ENCODE results near the gene WWC1.

The WWC1 gene

DNA sequence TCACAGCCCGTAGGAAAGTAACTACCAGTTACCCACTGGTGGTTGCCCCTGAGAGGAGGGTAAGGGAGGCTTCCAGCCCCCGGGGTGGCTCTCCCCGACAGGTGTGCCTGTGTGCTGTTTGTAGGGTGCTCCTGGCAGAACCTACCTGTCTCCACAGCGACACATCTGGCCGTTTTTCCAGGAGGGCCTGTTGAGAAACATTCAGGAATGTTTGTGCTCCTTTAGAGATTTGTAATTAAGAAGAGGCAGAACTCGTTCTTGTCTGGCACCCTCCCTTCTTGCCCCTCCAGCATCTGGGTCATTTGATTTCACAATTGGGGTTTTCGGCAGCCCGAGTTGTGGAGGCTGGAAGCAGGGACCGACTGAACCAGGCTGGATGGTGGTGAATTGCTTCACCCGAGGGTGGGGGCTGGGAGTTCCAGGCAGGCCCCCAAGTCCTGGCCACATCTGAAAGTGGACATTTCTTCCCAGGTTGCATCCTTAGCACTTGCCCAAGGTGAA is 74.2 kb downstream of the WWC1 start:
- no peak for DNase-seq

DNA sequence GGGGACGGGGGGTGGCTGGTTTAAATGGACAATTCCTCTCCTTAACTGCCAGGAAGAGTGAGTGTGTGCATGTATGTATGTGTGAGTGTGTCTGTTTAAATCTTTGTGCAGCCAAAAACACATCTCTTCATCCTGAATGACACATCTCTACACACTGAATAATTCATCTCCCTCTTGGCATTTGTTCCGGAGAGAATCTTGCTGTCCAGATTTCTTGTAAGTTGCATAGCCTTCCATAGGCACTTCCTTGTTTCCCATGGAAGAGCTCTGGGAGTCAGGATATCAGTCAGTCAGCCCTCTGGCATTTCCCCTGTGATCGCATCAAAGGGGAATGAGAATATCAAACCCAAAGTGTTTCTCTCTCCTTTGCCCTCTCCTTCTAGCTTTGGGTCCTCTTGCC is 74.7 kb downstream of the WWC1 start:
- no peak for DNase-seq

GRCh38 chr5:168368854-168369253 is 77.4 kb downstream of the WWC1 start:
- no peak for DNase-seq

GRCh38 chr5:168370831-168371230 is 79.4 kb downstream of the WWC1 start:
- DNase-seq = no peak

- DNase-seq = no peak
These were observed 81.0 kb downstream of the WWC1 start for GRCh38 chr5:168372356-168372946.

DNA sequence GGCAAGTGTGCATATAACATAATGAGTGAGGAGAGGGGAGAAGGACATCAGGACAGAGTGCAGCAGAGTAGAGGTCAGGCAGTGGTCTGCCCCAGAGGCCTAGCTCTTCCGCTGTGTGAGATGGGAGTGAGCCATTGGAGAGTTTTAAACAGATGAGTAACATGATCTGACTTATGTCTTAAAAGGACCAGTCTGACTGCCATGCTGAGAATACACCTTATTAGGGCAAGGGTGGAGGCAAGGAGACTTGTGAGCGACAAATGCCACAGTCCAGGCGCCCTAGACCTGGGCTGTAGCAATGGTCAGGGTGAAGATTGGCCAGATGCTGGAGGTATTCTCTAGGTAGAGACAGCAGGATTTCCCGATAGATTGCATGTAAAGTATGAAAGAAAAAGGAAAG is 83.1 kb downstream of the WWC1 start:
- DNase-seq = no peak

DNA sequence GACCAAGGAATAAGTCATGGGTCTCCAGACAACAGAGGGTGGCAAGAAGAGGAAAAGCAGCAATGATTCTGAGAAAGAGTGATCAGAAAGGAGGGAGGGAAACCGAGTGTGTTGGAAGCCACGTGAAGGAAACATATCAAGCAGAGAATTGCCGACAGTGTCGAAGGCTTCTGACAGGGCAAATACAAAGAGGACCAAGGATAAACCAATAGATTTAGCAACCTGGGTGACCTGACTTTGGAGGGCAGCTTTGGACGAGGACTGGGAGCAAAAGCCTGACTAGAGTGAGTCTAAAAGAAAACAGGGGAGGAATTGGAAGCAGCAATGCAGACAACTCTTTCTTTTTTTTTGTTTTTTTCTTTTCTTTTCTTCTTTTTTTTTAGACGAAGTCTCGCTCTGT is 83.8 kb downstream of the WWC1 start:
- no peak for DNase-seq

DNA sequence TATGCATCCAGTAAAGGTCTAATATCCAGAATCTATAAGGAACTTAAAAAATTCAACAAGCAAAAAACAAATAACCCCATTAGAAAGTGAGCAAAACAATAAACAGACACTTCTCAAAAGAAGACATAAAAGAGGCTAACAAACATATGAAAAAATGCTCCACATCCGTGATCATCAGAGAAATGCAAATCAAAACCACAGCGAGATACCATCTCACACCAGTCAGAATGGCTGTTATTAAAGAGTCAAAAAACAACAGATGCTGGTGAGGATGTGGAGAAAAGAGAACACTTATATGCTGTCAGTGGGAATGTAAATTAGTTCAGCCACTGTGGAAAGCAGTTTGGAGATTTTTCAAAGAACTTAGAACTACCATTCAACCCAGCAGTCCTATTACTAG is 86.1 kb downstream of the WWC1 start:
- no peak for DNase-seq

DNA sequence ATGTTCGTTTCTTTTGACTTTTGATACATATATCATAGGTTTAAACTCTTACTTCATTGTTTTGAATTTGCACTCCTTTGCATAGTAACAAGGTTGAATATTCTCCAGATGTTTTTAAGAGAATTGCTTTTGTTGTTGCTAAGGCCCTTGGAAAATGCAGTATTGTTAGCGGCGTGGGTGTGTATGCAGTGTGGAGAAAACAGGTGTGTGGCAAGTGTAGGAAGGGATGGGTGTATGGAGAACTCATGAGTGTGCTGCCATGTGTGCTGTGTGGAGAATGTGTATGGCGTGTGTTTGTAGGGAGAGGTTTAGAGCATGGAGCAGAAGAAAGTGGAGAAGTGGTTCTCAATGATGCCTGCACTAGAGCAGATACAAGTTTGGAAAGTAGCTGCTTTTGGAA is 87.3 kb downstream of the WWC1 start:
- DNase-seq = no peak

- no peak for DNase-seq
These were observed 91.0 kb downstream of the WWC1 start for GRCh38 chr5:168382421-168382820.

GRCh38 chr5:168390491-168390890 is 99.0 kb downstream of the WWC1 start:
- no peak for DNase-seq

GRCh38 chr5:168393773-168394172 is 102.3 kb downstream of the WWC1 start:
- no peak for DNase-seq

GRCh38 chr5:168400429-168401220 is 109.2 kb downstream of the WWC1 start:
- DNase-seq = no peak

- DNase-seq = no peak
These were observed 109.8 kb downstream of the WWC1 start for GRCh38 chr5:168401226-168401625.

DNA sequence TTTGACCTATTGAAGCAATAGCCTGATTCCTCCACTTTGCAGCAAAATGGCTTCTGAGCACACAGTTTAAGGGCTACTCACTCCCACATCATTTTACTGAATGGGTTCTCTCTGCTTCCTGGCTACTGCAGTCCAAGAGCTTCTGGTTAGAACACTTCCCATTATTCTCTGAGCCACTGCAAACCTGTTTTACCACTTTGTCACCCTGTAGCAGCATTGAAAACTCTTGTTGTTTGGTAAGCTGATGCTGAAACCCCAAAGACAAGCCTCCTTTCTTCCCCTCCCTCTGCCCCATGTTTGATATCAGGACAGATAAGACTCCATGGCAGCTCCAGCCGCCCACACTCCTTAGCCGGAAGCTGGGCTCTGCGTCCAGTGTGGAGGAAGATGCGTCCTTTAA is 110.4 kb downstream of the WWC1 start:
- no peak for DNase-seq

- no peak for DNase-seq
These were observed 112.9 kb downstream of the WWC1 start for GRCh38 chr5:168404365-168404764.

GRCh38 chr5:168407211-168407610 is 115.8 kb downstream of the WWC1 start:
- DNase-seq = no peak

- DNase-seq = no peak
These were observed 117.3 kb downstream of the WWC1 start for GRCh38 chr5:168408561-168409305.

- peak; percentile 9 for DNase-seq
These were observed 118.4 kb downstream of the WWC1 start for GRCh38 chr5:168409591-168410458.

DNA sequence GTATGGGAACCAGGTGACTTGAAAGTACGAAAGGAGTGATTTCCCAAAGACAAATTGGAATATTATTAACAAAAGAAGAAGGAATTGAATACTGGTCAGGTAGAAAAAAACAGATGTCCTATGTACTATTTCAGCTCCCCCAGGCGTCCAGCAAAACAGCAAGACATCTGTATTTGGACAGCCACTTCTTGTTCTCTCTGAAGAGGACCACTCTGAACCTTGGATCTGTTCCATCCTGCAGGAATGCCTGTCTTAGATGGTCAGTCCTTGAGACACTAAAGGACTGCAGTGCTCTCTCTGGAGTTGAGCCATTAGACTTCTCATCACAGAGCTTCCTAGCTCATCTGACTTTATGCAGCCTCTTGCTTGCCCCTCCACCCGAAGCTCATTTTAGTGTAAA is 120.4 kb downstream of the WWC1 start:
- DNase-seq = no peak

DNA sequence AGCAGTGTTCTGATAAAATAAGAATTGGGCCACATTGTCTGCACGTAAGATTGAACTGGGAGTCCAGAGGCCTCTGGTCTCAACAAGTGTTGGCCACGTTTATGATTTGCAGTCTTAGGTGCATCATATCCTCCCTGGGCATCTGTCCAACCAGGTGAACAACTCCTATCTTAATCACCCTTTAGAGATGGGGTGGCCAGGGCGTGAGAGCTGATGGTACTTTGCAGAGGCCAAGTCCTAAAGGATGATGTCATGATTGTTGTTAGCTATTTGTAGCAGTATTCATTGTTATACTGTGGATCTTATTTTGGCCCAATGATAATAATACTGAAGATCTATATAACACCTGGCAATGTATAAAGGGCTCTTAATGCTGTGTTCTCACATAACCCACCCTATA is 121.6 kb downstream of the WWC1 start:
- DNase-seq = no peak

GRCh38 chr5:168413596-168413995 is 122.2 kb downstream of the WWC1 start:
- no peak for DNase-seq

GRCh38 chr5:168415401-168415800 is 124.0 kb downstream of the WWC1 start:
- DNase-seq = no peak

Measured in activated gamma-delta T cell treated with Interleukin-2 at 50 U/mL for 16 hours (primary cell).